ENCODE measurements around the gene GM2A.
A peak's percentile ranks its signal among the peaks of the same experiment; 100 is the strongest.
"Not testable (repeated sequence)": the region's sequence is repeated elsewhere in the genome, so short reads cannot be mapped to it uniquely, and the experiment has no call there.

GM2A gene

DNA sequence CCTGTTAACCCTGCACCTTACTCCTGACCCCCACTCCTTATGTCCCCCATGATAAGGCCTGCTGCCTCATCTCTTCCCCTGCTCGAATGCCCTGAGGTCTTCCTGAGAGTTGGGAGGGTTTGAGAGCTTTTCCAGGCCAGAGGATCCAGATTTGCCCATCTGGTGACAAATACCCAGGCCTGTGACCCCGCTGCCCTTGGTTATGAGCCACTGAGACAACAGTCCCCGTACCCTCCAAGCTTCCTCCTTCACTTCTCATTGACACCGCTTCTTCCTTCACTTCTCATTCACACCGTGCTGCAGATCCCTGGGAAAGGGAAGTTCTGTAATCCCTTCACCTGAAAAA lies 593 bp downstream of the GM2A start:
- no peak for DNase-seq (ENCODE audit: low spot score)

DNA sequence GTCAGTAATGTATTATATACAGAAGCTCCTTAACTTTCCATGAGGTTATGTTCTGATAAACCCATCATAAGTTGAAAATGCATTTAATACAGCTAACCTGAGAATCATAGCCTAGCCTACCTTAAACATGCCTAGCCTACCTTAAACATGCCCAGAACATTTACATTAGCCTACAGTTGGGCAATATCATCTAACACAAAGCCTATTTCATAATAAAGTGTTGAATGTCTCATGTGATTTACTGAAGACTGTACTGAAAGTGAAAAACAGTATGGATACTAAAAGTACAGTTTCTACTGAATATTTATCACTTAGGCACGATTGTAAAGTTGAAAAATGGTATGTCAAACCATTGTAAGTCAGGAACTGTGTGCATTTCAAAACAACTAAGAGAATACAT lies 1.6 kb downstream of the GM2A start:
- no peak for DNase-seq (ENCODE audit: low spot score)

DNA sequence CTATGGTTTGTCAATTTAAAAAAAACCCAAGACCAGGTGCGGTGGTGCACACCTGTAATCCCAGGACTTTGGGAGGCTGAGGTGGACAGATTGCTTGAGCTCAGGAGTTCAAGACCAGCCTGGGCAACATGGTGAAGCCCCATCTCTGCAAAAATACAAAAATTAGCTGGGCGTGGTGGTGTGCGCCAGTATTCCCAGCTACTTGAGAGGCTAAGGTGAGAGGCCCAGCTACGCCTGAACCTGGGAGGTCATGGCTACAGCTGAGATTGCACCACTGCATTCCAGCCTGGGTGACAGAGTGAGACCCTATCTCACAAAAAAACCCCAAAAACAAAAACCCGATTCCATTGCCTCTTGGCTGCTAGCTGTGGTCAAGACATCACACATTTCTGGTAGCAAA lies 2.0 kb downstream of the GM2A start:
- not testable (repeated sequence) for DNase-seq (ENCODE audit: low spot score)

DNA sequence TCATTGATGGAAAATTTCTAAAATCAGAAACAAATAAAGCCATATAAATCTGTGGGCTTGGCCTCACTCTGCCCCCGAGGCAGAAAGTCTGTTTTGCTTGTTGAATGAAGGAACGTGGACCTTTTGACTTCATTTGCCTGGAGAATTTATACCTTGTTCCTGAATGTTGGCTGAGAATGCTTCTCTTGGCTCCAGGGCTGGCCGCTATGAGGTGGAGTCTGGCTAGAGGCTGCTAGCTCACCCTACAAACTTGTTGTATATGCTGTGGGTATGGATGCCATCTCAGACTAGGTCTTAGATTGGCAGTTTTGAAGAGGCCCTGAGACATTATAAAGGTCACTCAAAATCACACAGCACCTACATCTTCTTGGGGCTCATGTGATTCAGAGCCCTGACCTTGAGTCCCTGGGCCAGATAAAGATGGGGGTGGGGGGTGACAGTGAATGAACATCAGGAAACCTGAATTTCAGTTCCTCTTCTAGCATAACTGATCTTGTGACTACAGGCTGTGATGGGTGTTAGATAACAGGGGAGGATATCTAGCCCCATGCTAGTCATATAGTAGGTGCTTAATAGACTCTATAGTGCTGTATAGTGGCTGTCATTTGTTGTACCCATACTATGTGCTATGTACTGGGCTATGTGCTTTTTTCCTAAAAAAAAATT lies 2.8 kb downstream of the GM2A start:
- DNase-seq (ENCODE audit: low spot score), result no peak

DNA sequence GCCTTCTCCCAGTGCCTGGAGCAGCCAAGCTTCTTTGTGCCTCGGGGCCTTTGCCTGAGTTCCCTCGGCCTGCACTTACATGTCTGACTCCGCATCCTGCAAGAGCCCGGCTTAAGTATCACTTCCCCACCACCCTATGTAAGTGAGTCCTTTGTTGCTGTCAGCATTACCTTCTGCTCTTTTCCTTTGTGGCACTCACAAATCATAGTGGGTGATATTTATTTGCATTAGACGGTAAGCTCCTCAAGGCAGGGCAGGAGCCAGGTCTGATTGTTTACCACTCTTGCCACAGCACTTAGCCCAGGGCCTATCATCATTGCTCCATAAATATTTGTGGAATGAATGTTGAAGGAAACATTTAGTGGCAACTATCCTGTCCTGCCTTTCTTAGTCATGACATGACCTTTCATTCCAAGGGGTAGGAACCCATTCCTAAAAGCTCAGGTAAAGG lies 4.8 kb downstream of the GM2A start:
- DNase-seq (ENCODE audit: low spot score), result peak; percentile 30

DNA sequence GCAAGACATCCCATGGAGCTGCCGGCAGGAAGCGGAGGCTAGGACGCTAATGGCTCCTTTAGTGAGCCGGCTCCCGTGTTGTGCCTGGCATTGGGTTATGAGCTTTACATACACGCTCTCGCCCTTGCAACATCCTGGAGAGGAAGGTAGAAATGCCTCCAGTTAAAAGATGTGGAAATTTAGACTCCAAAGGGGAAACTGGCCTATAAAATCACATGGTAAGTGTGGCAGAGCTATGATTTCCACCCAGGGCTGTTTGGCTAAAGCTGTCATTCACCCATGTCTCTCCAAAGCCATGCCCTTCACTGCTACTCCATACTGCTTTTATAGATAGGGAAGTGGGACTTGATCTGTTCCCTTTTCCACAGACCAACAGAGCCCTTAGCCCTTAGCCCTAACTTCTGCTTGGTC lies 5.2 kb downstream of the GM2A start:
- no peak for DNase-seq (ENCODE audit: low spot score)

DNA sequence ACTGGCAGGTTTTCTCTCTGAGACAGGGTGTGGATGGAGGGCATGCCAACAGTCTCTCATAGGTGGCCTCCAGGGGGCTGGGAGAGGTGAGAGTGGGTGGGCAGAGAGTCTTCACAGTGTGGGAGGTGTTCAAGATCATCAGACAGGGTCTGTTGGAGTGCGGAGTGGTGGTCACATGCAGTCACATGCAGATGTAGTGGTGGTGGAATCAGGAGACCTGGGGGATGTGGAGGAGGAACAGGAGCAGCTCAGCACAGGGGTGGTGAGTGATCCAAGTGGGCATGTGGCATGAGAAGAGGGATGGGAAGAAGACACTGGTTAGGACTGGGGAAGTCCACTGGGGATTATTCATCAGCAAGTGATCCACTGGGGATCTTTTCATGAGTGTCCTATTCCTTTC lies 5.8 kb downstream of the GM2A start:
- DNase-seq (ENCODE audit: low spot score), result no peak

DNA sequence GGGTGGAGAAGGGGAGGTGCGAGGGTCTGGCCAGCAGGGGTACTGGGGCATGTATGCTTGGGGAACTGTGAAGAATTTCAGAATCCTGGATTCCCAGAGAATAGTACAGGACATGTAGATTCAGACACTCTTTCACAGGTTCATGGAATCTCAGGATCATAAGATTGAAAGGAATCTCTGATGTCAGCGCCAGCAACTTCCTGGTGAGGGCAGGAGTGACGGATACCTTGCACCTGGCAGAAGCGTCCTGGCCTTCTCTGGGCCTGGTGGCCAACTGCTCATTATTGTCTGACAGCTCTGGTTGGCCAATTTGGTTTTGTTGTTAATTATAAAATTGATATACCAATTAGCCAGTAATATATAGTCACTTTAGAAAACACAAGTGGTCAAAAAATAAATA lies 6.9 kb downstream of the GM2A start:
- DNase-seq (ENCODE audit: low spot score), result no peak

DNA sequence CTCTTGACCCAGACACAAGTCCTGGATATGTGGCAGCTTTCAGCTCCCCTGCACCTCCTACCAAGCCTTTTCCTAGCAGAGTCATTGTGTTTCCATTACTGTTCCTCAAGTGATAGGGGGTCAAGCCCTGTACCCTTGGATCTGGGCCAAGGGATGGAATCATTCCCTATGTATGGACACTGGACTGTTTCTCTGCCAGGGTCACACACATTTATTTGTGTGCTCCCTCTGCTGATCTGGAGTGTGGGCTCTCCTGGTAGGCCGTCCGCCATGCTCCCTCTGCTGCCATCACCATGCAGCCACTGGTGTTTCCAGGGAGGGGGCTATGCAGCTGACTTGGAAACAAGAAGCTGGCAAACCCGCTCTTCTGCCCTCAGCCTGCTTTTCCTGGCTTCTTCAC lies 9.5 kb downstream of the GM2A start:
- no peak for DNase-seq (ENCODE audit: low spot score)

DNA sequence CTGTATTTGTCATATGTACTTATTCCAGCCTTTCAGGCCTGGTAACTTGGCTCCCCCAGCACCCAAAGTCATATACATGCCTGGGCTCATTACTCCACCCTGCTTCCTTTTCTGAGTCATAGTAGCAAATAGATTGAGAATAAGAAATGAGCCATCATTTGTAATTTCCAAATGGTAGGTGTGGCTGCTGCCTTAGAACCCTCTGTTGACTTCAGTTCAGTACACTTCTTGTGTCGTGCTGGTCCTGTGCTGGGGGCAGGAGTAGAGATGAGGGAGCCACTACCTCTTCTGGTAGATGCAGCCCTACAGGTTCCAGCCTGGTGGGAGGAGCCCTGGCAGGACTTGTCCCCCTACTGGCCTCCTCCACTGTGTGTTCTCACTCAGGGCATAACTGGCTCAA lies 11.1 kb downstream of the GM2A start:
- peak; percentile 74 for DNase-seq (ENCODE audit: low spot score)

DNA sequence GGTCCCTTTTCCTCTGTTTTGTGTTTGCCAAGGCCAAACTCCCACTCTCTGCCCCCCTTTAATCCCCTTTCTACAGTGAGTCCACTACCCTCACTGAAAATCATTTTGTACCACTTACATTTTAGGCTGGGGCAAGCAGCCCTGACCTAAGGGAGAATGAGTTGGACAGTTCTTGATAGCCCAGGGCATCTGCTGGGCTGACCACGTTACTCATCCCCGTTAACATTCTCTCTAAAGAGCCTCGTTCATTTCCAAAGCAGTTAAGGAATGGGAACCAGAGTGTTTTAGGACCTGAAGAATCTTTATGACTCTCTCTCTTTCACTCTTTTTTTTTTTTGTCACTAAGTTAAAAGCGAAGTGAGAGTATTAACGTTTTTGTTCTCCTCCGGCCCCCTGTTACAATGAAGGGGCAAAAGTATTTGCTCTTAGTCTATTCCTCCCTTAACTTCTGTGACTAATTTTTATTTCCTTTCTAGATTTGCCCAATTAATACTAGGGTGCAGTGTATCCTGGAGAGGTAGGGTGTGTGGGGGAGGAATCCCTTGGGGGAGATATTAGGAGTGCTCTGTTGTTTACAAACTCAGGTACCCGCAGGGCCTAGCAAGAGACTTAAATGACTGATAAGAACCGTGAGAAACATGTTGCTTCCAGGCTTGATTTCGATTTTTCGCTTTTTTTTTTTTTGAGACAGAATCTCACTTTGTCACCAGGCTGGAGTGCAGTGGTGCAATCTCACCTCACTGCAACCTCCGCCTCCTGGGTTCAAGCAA lies 14.7 kb downstream of the GM2A start:
- no peak for DNase-seq (ENCODE audit: low spot score)

DNA sequence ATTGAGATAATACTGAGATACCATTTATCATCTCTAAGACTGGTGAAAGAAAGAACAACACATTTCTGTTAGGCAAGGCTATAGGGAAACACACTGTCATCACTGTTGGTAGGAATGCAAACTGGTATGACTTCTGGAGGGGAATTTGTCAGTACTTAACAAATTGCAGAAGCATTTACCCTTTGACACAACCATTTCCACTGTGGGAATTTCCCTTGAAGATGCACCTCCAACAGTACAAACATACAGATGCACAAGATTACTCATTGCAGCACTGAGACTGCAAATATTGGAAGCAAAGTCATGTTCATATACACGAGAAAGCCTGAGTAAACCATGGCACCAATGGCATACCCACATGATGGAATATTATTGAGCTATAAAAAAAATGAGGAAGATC lies 17.6 kb downstream of the GM2A start:
- DNase-seq (ENCODE audit: low spot score), result no peak

DNA sequence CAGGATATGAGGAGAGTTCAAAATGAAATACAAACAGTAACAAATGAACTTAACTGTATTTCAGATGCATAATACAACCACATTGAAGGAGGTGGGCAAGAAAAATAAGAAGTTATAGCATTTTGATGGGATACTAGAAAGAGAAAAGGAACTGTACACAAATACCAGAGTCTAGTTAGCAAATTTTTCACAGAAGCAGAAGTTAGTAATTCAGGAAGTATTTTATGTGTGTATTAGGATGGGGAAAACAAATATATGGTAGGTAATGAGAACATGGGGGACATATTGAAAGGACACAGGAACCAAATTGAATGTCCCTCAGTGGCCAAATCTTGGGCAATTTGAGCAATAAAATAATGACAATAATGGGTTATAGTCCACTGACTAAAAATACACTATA lies 18.4 kb downstream of the GM2A start:
- DNase-seq (ENCODE audit: low spot score), result no peak

DNA sequence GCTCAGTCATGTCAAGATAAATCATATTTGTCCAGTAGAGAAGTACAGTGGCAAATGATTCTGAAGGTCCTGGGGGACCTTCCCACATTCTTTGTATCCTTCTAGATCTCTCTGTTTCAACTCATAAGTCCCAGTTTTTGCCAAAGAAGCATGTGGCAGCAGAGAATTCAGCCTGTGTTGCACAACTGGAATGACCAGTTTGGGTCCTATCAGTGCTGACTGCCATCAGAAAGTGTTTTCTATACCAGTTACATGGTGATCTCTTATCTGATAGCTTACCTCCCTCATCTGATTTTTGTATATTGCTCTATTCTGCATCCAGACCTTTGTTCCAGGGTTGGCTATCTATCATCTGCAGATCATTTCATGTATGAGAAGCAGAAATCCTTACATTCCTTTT lies 21.7 kb downstream of the GM2A start:
- no peak for DNase-seq (ENCODE audit: low spot score)

DNA sequence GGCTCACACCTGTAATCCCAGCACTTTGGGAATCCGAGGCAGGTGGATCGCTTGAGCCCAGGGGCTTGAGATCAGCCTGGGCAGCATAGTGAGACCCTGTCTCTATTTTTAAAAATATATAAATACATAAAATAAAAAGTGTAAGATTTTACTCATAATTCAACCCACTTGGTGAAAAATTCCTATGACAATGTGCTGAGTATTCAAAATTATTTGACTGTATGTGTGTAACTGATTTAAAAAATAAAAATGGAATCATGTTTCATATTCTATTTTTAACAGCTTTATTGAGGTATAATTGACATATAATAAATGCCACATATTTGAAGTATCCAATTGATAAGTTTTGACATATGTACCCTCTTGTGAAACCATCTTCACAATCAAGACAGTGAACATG lies 22.8 kb downstream of the GM2A start:
- no peak for DNase-seq (ENCODE audit: low spot score)

DNA sequence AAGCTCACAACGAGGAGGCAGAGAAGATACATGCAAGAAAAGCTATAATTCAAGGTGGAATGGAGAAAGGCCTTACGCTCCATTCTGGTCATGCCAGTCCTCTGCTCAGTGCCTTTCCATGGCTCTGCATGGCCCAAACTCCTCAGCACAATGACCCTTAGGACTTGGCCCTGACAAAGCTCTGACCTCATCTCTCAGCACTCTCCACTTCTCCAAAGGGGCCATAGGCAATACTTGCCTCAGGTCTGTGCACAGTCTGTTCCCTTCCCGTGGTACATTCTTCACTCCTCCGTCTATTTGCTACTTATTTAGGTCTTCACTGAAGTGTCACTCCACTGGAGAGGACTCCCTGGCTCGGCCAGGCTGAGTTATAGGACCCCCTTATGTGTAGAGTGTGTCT lies 25.9 kb downstream of the GM2A start:
- DNase-seq (ENCODE audit: low spot score), result no peak

DNA sequence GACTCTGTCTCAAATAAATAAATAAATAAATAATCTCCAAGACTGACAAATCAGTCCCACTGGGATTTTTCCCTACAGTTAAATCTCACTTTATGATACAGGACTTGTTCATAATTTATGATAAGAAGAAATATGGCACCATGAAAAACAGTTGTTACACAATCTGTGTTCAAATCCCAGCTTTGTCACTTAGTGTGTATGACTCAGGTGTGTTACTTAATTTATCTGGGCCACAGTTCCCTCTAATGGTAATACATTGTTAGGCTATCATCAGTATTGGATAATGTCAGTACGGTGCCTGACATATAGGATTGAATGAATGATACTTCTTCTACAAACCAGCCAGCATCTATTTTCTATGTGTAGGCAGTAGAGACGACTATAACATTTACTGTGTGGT lies 27.5 kb downstream of the GM2A start:
- no peak for DNase-seq (ENCODE audit: low spot score)

DNA sequence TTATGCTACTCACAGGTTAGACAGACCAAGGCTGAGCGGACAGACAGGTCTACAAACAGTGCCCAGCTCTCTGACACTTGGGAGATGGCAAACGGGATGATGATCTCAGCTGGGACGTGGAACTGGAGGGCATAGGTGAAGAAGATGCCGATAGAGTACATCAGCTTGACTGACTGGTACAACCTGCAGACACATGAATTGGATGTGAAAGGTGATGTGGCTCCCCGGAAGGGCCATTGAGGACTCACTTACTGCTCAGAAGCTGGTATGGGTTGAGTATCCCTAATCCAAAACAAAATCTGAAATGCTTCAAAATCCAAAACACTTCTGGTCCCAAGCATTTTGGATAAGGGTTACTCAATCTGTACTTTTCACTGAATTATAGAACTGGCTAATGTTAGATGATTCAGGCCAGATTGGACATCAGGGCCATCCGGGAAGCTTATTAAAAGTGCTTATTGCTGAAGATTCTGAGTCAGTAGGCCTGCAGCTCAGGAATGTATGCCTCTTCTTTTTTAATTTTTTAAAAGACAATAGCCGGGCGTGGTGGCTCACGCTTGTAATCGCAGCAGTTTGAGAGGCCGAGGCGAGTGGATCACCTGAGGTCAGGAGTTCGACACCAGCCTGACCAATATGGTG lies 28.1 kb downstream of the GM2A start:
- no peak for DNase-seq (ENCODE audit: low spot score)

DNA sequence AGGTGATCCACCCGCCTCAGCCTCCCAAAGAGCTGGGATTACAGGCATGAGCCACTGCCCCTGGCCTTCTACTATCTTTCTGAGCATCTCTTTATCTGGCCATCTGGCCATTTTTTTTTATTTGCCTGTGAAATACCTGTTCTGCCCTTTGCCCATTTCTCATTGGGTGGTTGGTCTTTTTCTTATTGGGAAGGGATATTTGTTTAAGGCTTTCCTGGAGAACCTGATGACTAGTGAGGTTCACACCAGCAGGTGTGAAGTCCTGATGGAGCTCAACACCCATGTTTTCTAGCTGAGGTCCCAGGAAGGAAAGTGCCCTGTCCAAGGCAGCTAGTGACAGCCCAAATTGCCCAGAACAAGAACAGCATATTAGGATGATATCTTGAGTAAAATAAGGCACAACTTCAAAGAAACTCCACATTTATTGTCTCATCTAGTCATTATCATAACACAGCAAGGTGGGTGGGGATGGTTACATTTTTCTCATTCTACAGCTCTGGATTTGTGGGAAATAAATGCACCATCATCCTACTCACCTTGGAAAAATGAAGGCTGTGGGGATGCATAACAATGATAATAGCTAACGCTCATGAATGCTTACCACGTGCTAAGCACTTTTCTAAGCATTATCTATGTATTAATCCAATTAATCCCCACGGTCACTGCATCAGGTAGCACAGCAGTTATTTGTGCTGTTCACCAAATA lies 30.3 kb downstream of the GM2A start:
- no peak for DNase-seq (ENCODE audit: low spot score)

DNA sequence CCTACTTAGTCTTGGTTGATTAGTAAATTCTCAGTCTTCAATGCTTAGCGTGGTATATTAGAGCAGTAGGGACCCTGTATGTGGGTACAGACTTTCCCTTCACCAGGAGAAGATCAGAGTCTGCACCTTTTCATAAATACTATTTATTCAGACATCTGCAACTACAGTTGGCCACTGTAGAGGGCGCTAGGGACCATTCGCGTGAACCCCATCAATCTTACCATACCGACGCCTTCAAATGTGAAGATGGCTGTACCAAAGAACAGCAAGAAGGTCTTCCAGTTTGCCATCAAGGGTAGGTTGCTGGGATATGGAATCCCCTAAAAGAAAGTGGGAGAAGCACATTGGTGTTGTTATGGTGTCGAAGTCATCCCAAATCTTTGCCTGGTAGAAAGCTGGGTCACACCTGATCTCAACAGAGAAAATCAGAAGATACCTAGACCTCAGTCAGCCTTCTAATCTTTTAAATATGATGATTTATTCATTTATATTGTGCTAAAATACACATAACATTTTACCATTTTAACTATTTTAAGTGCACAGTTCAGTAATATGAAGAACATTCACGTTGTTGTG lies 31.5 kb downstream of the GM2A start:
- DNase-seq (ENCODE audit: low spot score), result no peak

DNA sequence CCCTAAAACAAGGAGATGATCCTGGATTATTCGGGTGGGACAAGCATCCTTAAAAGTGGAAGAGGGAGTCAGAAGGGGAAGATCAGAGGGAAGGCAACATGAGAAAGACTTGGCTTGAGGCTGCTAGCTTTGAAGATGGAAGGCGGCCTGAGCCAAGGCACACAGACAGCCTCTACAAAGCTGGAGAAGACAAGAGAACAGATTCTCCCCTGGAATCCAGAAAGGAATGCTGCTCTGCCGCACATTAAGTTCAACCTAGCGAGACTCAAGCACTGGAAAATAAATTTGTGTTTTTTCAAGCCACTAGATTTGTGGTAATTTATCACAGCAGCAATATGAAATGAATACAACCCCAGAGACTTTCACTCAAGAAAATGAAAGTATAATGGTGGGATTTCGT lies 32.7 kb downstream of the GM2A start:
- DNase-seq (ENCODE audit: low spot score), result no peak

DNA sequence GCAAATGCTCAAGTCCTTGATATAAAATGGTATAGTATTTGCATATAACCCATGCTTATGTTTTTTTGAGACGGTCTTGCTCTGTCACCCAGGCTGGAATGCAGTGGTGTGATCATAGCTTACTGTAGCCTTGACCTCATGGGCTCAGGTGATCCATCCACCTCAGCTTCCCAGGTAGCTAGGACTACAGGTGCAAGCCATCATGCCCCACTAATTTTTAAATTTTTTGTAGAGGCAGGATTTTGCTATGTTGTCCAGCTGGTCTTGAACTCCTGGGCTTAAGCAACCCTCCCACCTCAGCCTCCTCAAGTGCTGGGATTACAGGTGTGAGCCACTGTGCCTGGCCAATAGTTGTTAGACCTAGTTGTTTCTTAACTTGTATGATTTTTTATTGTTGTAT lies 33.3 kb downstream of the GM2A start:
- no peak for DNase-seq (ENCODE audit: low spot score)

DNA sequence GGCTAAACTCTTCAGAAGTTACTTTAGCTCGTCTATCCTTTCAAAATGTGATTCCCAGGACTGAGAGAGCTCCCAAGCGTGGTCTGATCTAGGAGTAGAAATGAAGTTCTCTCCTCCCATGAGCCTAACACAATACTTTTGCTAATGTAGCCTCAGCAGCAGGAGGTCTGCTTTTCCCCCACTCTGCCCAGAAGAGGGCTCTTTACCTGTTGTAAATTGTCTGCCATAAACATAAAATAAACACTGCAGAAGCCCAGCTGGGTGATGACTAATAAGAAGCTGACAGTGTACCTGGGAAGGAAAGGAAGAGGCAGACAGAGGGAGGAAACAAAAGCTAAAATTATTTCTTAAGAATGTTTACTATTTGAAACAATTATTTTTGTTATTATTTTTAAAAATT lies 35.2 kb downstream of the GM2A start:
- no peak for DNase-seq (ENCODE audit: low spot score)
